ENCODE measurements around the gene ZNF446.

Gene ZNF446

GRCh38 chr19:58477871-58478270 lies 1.7 kb downstream of the ZNF446 start:
- no peaks in the 10 kb centered on the region for H3K79me2 ChIP-seq (ENCODE audit: control insufficient read depth, insufficient read depth, low read length)
- no peaks in the 10 kb centered on the region for H3K27me3 ChIP-seq (ENCODE audit: insufficient read depth, low read length, poor library complexity)
- no peak for DNase-seq
- no peak overlapping the region for H3K4me2 ChIP-seq (ENCODE audit: low read length)
- H2BK5ac ChIP-seq (ENCODE audit: low read length) = no peak overlapping the region
- no peak overlapping the region for H2BK120ac ChIP-seq (ENCODE audit: low read depth, low read length)
- no peaks in the 10 kb centered on the region for H3K36me3 ChIP-seq (ENCODE audit: control insufficient read depth, insufficient read depth, low read length)
- no peak overlapping the region for H4K5ac ChIP-seq (ENCODE audit: low read length)
- H3K18ac ChIP-seq (ENCODE audit: low read length) = no peak overlapping the region
- no peaks in the 10 kb centered on the region for H3K79me1 ChIP-seq (ENCODE audit: low read length)
- H3K4me1 ChIP-seq (ENCODE audit: control insufficient read depth, low read depth, low read length) = peaks cover 3% of the 10 kb centered on the region
- no peak overlapping the region for H4K8ac ChIP-seq (ENCODE audit: low read depth, low read length)
- no CpG with 5 or more reads among the region's 1 CpG for WGBS (ENCODE audit: extremely low coverage, insufficient coverage, low lambda C conversion rate)
- H3K4ac ChIP-seq (ENCODE audit: low read depth, low read length) = no peak overlapping the region
- no peak overlapping the region for H3K56ac ChIP-seq (ENCODE audit: low read length)
- no peak overlapping the region for H2BK15ac ChIP-seq (replicated peaks; ENCODE audit: low read depth)
- H2AK5ac ChIP-seq (ENCODE audit: low read length) = no peak overlapping the region
- H3K4me3 ChIP-seq (ENCODE audit: low read length) = no peak overlapping the region
- no peak overlapping the region for H3K23ac ChIP-seq (ENCODE audit: low read length)
- no peak overlapping the region for H3K27ac ChIP-seq (ENCODE audit: low read depth, low read length)
- H3K9ac ChIP-seq (ENCODE audit: low read length) = no peak overlapping the region

GRCh38 chr19:58479303-58479702 lies 3.2 kb downstream of the ZNF446 start:
- Histone ChIP-seq H3K79me1 (ENCODE audit: low read length) (no peaks in the 10 kb centered on the region), H3K4me1 (ENCODE audit: control insufficient read depth, low read depth, low read length) (peaks cover 3% of the 10 kb centered on the region), H3K27me3 (ENCODE audit: insufficient read depth, low read length, poor library complexity) (no peaks in the 10 kb centered on the region), H4K8ac (ENCODE audit: low read depth, low read length) (no peak overlapping the region), H2BK15ac (replicated peaks; ENCODE audit: low read depth) (no peak overlapping the region), H3K56ac (ENCODE audit: low read length) (no peak overlapping the region), H3K4ac (ENCODE audit: low read depth, low read length) (no peak overlapping the region), H3K4me2 (ENCODE audit: low read length) (no peak overlapping the region), H3K79me2 (ENCODE audit: control insufficient read depth, insufficient read depth, low read length) (no peaks in the 10 kb centered on the region), H3K27ac (ENCODE audit: low read depth, low read length) (no peak overlapping the region), H3K4me3 (ENCODE audit: low read length) (no peak overlapping the region), H3K9ac (ENCODE audit: low read length) (no peak overlapping the region), H4K5ac (ENCODE audit: low read length) (no peak overlapping the region), H2BK120ac (ENCODE audit: low read depth, low read length) (no peak overlapping the region), H3K36me3 (ENCODE audit: control insufficient read depth, insufficient read depth, low read length) (no peaks in the 10 kb centered on the region), H3K23ac (ENCODE audit: low read length) (no peak overlapping the region), H2AK5ac (ENCODE audit: low read length) (no peak overlapping the region), H3K18ac (ENCODE audit: low read length) (no peak overlapping the region), H2BK5ac (ENCODE audit: low read length) (no peak overlapping the region)
- no peak for DNase-seq
- WGBS (ENCODE audit: extremely low coverage, insufficient coverage, low lambda C conversion rate) = no CpG with 5 or more reads among the region's 7 CpGs

- no CpG with 5 or more reads among the region's 28 CpGs for WGBS (ENCODE audit: extremely low coverage, insufficient coverage, low lambda C conversion rate)
- H3K27ac ChIP-seq (ENCODE audit: low read depth, low read length) = no peak overlapping the region
- no peak overlapping the region for H2BK15ac ChIP-seq (replicated peaks; ENCODE audit: low read depth)
- no peak overlapping the region for H3K4me3 ChIP-seq (ENCODE audit: low read length)
- H3K79me1 ChIP-seq (ENCODE audit: low read length) = no peaks in the 10 kb centered on the region
- no peaks in the 10 kb centered on the region for H3K79me2 ChIP-seq (ENCODE audit: control insufficient read depth, insufficient read depth, low read length)
- H3K4ac ChIP-seq (ENCODE audit: low read depth, low read length) = no peak overlapping the region
- no peak overlapping the region for H2BK120ac ChIP-seq (ENCODE audit: low read depth, low read length)
- H3K4me1 ChIP-seq (ENCODE audit: control insufficient read depth, low read depth, low read length) = peaks cover 3% of the 10 kb centered on the region
- no peak for DNase-seq
- H3K4me2 ChIP-seq (ENCODE audit: low read length) = no peak overlapping the region
- no peaks in the 10 kb centered on the region for H3K36me3 ChIP-seq (ENCODE audit: control insufficient read depth, insufficient read depth, low read length)
- H3K56ac ChIP-seq (ENCODE audit: low read length) = no peak overlapping the region
- no peak overlapping the region for H3K23ac ChIP-seq (ENCODE audit: low read length)
- H4K5ac ChIP-seq (ENCODE audit: low read length) = no peak overlapping the region
- H2AK5ac ChIP-seq (ENCODE audit: low read length) = no peak overlapping the region
- no peak overlapping the region for H2BK5ac ChIP-seq (ENCODE audit: low read length)
- H3K27me3 ChIP-seq (ENCODE audit: insufficient read depth, low read length, poor library complexity) = no peaks in the 10 kb centered on the region
- H3K9ac ChIP-seq (ENCODE audit: low read length) = no peak overlapping the region
- no peak overlapping the region for H3K18ac ChIP-seq (ENCODE audit: low read length)
- no peak overlapping the region for H4K8ac ChIP-seq (ENCODE audit: low read depth, low read length)
Observed at GRCh38 chr19:58479736-58480480, 3.8 kb downstream of the ZNF446 start.

- Histone ChIP-seq H3K18ac (ENCODE audit: low read length) (no peak overlapping the region), H4K5ac (ENCODE audit: low read length) (no peak overlapping the region), H2BK15ac (replicated peaks; ENCODE audit: low read depth) (no peak overlapping the region), H2BK120ac (ENCODE audit: low read depth, low read length) (no peak overlapping the region), H3K56ac (ENCODE audit: low read length) (no peak overlapping the region), H3K23ac (ENCODE audit: low read length) (no peak overlapping the region), H3K36me3 (ENCODE audit: control insufficient read depth, insufficient read depth, low read length) (no peaks in the 10 kb centered on the region), H3K27me3 (ENCODE audit: insufficient read depth, low read length, poor library complexity) (no peaks in the 10 kb centered on the region), H3K79me1 (ENCODE audit: low read length) (no peaks in the 10 kb centered on the region), H3K4me2 (ENCODE audit: low read length) (no peak overlapping the region), H3K79me2 (ENCODE audit: control insufficient read depth, insufficient read depth, low read length) (no peaks in the 10 kb centered on the region), H3K4me3 (ENCODE audit: low read length) (no peak overlapping the region), H3K27ac (ENCODE audit: low read depth, low read length) (no peak overlapping the region), H2AK5ac (ENCODE audit: low read length) (no peak overlapping the region), H3K9ac (ENCODE audit: low read length) (no peak overlapping the region), H2BK5ac (ENCODE audit: low read length) (no peak overlapping the region), H3K4me1 (ENCODE audit: control insufficient read depth, low read depth, low read length) (peaks cover 3% of the 10 kb centered on the region), H3K4ac (ENCODE audit: low read depth, low read length) (no peak overlapping the region), H4K8ac (ENCODE audit: low read depth, low read length) (no peak overlapping the region)
- WGBS (ENCODE audit: extremely low coverage, insufficient coverage, low lambda C conversion rate) = no CpG with 5 or more reads among the region's 20 CpGs
- no peak for DNase-seq
Observed at GRCh38 chr19:58480481-58480830, 4.3 kb downstream of the ZNF446 start.

- Histone ChIP-seq H3K36me3 (ENCODE audit: control insufficient read depth, insufficient read depth, low read length) (no peaks in the 10 kb centered on the region), H3K9ac (ENCODE audit: low read length) (no peak overlapping the region), H4K8ac (ENCODE audit: low read depth, low read length) (no peak overlapping the region), H3K27me3 (ENCODE audit: insufficient read depth, low read length, poor library complexity) (no peaks in the 10 kb centered on the region), H3K4ac (ENCODE audit: low read depth, low read length) (no peak overlapping the region), H2BK120ac (ENCODE audit: low read depth, low read length) (no peak overlapping the region), H3K23ac (ENCODE audit: low read length) (no peak overlapping the region), H3K18ac (ENCODE audit: low read length) (no peak overlapping the region), H3K56ac (ENCODE audit: low read length) (no peak overlapping the region), H3K79me1 (ENCODE audit: low read length) (no peaks in the 10 kb centered on the region), H3K4me2 (ENCODE audit: low read length) (no peak overlapping the region), H3K79me2 (ENCODE audit: control insufficient read depth, insufficient read depth, low read length) (no peaks in the 10 kb centered on the region), H2BK15ac (replicated peaks; ENCODE audit: low read depth) (no peak overlapping the region), H3K4me3 (ENCODE audit: low read length) (no peak overlapping the region), H3K4me1 (ENCODE audit: control insufficient read depth, low read depth, low read length) (peaks cover 3% of the 10 kb centered on the region), H2BK5ac (ENCODE audit: low read length) (no peak overlapping the region), H2AK5ac (ENCODE audit: low read length) (no peak overlapping the region), H4K5ac (ENCODE audit: low read length) (no peak overlapping the region), H3K27ac (ENCODE audit: low read depth, low read length) (no peak overlapping the region)
- DNase-seq = no peak
- WGBS (ENCODE audit: extremely low coverage, insufficient coverage, low lambda C conversion rate) = no CpG with 5 or more reads among the region's 2 CpGs
Observed at GRCh38 chr19:58480831-58481230, 4.7 kb downstream of the ZNF446 start.

GRCh38 chr19:58482372-58482771 lies 6.2 kb downstream of the ZNF446 start:
- DNase-seq = no peak
- H3K4ac ChIP-seq (ENCODE audit: low read depth, low read length) = no peak overlapping the region
- no peak overlapping the region for H3K23ac ChIP-seq (ENCODE audit: low read length)
- H3K27ac ChIP-seq (ENCODE audit: low read depth, low read length) = no peak overlapping the region
- H3K27me3 ChIP-seq (ENCODE audit: insufficient read depth, low read length, poor library complexity) = no peaks in the 10 kb centered on the region
- no peaks in the 10 kb centered on the region for H3K4me1 ChIP-seq (ENCODE audit: control insufficient read depth, low read depth, low read length)
- H3K56ac ChIP-seq (ENCODE audit: low read length) = no peak overlapping the region
- H3K18ac ChIP-seq (ENCODE audit: low read length) = no peak overlapping the region
- H4K8ac ChIP-seq (ENCODE audit: low read depth, low read length) = no peak overlapping the region
- no peak overlapping the region for H2BK5ac ChIP-seq (ENCODE audit: low read length)
- no peaks in the 10 kb centered on the region for H3K36me3 ChIP-seq (ENCODE audit: control insufficient read depth, insufficient read depth, low read length)
- no peak overlapping the region for H3K4me3 ChIP-seq (ENCODE audit: low read length)
- H4K5ac ChIP-seq (ENCODE audit: low read length) = no peak overlapping the region
- H3K79me2 ChIP-seq (ENCODE audit: control insufficient read depth, insufficient read depth, low read length) = no peaks in the 10 kb centered on the region
- no CpG with 5 or more reads among the region's 7 CpGs for WGBS (ENCODE audit: extremely low coverage, insufficient coverage, low lambda C conversion rate)
- no peak overlapping the region for H3K4me2 ChIP-seq (ENCODE audit: low read length)
- H3K9ac ChIP-seq (ENCODE audit: low read length) = no peak overlapping the region
- no peak overlapping the region for H2AK5ac ChIP-seq (ENCODE audit: low read length)
- no peaks in the 10 kb centered on the region for H3K79me1 ChIP-seq (ENCODE audit: low read length)
- H2BK120ac ChIP-seq (ENCODE audit: low read depth, low read length) = no peak overlapping the region
- no peak overlapping the region for H2BK15ac ChIP-seq (replicated peaks; ENCODE audit: low read depth)

Data from mesendoderm (in vitro differentiated cells).